ENCODE results near the gene JAM3. TPM values are rescaled to one million over a fixed set of nuclear protein-coding genes. Genes with fewer than 3 reads are reported as not detected.

JAM3 gene
- total RNA-seq, 1 donor: 61.6 TPM

DNA sequence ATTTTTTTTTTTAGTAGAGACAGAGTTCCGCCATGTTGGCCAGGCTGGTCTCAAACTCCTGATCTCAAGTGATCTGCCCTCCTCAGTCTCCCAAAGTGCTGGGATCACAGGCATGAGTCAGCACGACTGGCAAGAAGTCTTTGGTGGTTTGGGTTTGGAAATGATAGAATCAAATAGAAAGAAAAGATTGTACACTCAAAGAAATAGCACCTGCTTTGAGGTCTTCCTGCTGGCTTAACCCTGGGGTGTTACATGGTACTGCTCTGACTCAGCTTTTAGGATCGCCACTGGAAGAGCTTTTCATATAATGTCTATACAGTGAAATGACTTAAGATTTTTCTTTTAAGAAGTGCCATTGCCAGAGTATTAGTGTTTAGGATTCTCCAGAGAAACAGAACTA, 50.2 kb downstream of the JAM3 start:
- no peak for TF ChIP-seq CTCF (IDR thresholded peaks at IDR 0.05; ENCODE audit: insufficient read depth, low read length)
- DNase-seq (ENCODE audit: low read depth): peak; percentile 61
- H3K4me3 ChIP-seq (ENCODE audit: low read depth, low read length): no peak overlapping the region

DNA sequence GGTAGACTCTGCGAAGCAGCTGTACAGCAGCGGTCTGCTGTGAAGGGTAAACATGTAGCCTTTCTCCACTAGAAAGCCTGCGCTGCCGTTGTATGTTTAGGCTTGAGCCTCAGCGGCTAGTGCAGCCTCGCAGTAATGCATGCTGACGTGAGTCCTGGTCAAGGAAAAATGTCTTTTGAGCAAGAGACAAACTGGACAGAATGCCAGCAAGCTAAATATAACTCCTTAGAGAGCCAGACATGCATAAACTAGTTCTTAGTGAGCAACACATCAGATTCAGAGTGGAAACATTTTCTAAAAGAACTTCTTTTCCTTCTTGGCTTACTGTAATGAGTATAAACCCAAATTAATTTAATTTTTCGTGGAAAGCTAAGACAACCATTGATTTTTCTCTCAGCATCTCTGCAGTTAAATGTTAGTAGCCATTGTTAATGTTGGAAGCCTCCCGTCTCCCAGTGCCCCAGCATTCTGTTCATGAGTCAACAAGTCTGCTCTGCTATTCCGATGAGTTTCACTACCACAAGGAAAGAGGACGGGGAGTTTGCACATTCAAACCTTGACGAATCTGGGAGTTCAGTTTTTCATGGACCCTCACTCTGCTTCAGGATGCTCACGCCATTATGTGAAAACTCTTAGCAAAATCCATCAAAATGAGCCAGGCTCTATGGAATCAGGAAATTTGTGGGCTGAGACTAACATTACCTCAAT, 51.4 kb downstream of the JAM3 start:
- H3K4me3 ChIP-seq (ENCODE audit: low read depth, low read length): peak overlapping the region; percentile 52
- peak; percentile 97 for DNase-seq (ENCODE audit: low read depth)
- TF ChIP-seq CTCF (IDR thresholded peaks at IDR 0.05; ENCODE audit: insufficient read depth, low read length): no peak

GRCh38 chr11:134120921-134121526, 52.2 kb downstream of the JAM3 start:
- peak overlapping the region; percentile 52 for H3K4me3 ChIP-seq (ENCODE audit: low read depth, low read length)
- no peak for TF ChIP-seq CTCF (IDR thresholded peaks at IDR 0.05; ENCODE audit: insufficient read depth, low read length)
- peak; percentile 72 for DNase-seq (ENCODE audit: low read depth)

DNA sequence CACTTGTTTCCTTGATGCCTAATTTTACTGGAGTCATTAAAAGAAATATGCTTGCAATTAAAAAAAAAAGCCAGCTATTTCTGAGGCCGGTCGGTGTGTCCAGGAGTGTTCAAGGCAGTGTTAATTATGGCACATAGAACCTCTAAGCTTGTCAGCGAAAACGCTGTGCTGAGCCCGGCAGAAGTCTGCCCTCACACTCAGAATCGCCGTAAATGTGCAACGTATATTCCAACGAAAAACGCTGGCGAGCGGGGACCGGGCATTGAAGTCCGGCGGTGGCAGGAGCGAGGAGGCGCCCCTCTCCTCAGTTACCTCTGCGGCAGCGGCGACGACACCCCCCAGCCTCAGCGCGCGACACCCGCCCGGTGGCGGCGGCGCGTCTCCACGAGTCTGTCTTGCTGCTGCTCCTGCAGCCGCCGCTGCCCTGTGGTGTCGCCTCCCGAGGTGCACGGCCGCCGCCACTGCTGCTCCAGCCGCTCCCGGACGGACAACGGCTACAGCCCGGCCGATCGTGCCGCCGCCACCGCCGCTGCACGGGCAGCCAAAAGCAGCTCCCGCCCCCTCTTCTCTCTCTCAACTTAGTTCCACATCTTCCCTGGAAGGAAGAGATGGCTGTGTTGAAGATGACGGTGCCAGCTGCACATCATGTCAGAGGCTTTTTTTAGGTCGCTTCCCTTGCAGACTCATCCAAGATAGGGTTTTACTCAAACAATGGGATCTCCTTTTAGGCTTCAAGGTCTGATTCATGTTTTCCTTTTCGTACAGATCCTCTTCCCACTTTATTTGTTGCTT, 56.0 kb downstream of the JAM3 start:
- no peak for TF ChIP-seq CTCF (IDR thresholded peaks at IDR 0.05; ENCODE audit: insufficient read depth, low read length)
- peak overlapping the region; percentile 60 for H3K4me3 ChIP-seq (ENCODE audit: low read depth, low read length)
- DNase-seq (ENCODE audit: low read depth): peak; percentile 78

DNA sequence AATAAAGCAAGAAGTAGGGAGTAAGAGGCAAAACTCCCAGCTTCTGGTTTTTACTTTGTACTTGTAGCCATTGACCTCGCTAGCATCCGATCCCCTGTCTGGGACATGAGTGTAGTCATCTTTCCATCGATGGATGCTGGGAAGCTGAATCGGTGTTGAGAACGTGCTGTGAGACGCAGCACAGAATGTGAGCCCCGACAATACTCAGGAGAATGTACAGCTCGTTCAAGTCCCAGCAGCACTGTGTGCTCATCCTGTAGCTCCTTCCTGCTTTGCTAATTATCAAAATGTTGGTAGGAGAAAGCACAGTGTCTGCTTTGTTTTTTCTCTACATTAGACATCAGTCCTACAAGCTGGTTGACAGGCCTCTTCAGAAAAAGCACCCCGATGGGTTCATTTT, 56.6 kb downstream of the JAM3 start:
- no peak for TF ChIP-seq CTCF (IDR thresholded peaks at IDR 0.05; ENCODE audit: insufficient read depth, low read length)
- H3K4me3 ChIP-seq (ENCODE audit: low read depth, low read length): peak overlapping the region; percentile 60
- no peak for DNase-seq (ENCODE audit: low read depth)

DNA sequence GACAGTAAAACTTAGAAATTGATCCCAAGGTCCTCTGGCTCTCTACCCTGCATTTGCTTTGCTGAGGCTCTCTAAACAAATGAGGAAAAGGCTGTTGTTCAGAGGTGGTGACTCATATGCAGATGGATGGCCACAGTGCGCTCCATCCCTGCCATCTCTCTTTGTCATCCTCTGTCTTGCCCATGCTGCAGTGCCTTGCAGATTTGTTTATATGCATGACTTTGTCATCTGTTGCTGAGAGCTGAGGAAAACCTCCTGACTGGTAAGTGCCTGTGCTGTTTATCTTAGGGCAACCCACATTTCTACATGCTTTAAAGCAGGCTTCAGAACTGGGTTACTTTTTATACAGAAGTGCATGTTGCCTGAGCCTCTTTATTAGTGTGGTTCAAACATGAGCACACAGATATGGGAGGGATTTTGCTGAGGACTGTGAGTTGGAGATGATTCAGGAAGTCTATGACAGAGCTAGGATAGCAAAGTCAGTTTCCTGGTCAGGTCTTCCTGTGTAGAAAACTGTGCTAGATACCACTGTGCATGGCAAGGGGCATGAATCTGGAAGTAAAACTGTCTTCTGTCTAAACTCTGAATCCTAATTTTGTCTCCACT, 57.4 kb downstream of the JAM3 start:
- no peak overlapping the region for H3K4me3 ChIP-seq (ENCODE audit: low read depth, low read length)
- no peak for TF ChIP-seq CTCF (IDR thresholded peaks at IDR 0.05; ENCODE audit: insufficient read depth, low read length)
- peak; percentile 68 for DNase-seq (ENCODE audit: low read depth)

Data from fibroblast of the aortic adventitia (primary cell).